GM20000 (cell line): ENCODE results near the gene ATP2B2.

Experiments used
- DNase-seq: peaks from one replicate; pipeline ENCODE4 v3.0.0; 2012; ENCODE audit warnings: low spot score
- TF ChIP-seq, protein P1 (sequence below): IDR thresholded peaks from 2 replicates; pipeline ENCODE4 v1.5.1; 2012; ENCODE audit warnings: mild to moderate bottlenecking, control low read depth; ENCODE audit errors: extremely low read depth, missing control alignments

ATP2B2 gene

DNA sequence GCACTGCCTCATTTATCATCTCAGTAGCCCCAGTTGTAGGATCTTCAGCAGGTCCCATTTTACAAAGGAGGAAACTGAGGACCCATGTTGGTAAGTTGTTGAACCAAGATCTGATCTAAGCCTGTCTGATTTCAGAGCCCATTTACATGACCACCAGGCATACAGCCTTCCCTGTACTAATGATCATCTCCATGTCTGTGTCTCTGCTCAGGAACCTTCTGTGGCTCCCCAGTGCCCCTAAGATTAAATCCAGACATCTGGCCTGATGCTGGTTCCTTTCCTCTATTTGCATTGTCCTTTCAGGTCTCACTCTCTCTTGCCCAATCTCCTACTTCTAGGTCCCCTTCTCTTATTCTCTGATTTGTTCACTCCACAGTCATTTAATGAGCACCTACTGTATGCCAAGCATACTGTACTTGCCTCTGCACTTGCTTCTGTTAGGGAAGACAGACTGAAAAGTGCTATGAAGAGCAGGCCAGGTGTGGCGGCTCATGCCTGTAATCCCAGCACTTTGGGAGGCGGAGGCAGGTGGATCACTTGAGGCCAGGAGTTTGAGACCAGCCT lies 32.4 kb downstream of the ATP2B2 start:
- TF ChIP-seq, protein P1, sequence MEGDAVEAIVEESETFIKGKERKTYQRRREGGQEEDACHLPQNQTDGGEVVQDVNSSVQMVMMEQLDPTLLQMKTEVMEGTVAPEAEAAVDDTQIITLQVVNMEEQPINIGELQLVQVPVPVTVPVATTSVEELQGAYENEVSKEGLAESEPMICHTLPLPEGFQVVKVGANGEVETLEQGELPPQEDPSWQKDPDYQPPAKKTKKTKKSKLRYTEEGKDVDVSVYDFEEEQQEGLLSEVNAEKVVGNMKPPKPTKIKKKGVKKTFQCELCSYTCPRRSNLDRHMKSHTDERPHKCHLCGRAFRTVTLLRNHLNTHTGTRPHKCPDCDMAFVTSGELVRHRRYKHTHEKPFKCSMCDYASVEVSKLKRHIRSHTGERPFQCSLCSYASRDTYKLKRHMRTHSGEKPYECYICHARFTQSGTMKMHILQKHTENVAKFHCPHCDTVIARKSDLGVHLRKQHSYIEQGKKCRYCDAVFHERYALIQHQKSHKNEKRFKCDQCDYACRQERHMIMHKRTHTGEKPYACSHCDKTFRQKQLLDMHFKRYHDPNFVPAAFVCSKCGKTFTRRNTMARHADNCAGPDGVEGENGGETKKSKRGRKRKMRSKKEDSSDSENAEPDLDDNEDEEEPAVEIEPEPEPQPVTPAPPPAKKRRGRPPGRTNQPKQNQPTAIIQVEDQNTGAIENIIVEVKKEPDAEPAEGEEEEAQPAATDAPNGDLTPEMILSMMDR: no peak
- DNase-seq: no peak

DNA sequence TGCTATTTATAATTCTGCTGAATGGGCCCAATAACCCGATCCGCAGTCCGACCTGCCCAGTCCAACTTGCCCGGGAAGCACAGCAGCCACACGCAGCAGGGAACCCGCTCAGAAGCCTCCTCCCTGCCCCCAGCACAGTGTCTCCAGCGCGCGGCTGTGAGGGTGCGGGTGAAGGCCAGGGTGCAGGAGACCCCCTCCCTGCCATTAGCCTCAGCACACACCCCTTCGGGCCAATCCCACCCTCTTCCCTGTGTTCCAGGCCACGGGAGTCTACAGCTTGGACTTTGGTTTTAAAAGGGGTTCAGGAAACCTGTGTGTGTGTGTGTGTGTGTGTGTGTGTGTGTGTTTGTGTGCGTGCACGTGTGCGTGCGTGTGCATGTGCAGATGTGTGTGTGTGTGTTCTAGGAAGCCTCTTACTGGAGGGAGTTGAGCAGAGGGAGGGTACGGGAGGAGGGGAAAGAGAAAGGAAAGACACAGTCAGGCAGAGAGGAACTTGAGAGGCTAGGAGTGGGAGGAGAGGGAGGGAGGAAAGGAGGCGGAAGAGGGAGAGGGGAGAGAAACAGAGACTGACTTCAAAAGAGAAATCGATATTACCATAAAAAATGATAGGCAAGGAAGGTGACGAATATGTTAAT lies 34.2 kb downstream of the ATP2B2 start:
- DNase-seq: no peak

DNA sequence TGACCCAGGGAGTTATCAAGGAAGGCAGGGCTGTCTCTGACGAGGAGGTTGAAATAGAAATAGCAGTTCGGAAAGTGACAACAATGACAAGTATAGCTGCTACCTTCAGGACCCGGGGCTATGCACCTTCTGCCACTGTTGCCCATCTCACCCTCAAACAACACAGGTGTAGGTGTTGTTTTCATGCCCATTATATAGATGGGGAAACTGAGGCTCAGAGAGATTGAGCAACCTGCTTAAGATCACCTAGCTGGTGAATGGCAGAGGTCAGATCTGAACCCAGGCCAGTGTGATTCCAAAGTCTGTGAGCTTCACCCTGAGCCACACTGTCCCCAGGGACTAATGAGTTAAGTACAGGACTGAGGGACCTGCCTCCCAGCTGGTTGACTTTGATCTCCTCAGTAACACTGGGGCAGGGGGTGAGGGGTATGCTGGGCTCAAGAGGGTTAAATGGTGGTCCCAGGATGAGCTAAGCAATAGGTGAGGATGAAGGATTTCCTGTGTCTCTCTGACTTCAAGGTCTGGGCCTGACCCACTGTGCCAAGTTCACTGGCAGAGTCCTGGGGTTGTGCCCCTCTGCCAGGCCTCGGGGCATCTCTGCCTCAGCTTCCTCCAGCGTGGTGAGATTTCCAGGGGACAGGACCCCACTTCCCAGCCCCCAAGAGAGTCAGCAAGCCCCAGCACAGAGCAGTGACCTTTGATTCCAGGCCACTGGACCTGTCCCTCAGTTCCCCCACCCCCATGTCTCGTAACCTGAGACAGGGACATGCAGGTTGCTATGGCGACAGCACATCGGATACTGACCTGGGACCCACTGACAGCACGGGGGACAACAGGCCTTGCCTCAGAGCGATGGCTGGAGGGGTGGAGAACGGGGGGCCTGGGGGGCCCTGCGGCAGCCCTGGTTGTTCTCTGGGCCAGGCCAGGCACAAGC lies 35.0 kb downstream of the ATP2B2 start:
- DNase-seq: no peak

More for the DNA sequence above, 34.2 kb downstream of the ATP2B2 start:
- TF ChIP-seq, protein P1: no peak

DNA sequence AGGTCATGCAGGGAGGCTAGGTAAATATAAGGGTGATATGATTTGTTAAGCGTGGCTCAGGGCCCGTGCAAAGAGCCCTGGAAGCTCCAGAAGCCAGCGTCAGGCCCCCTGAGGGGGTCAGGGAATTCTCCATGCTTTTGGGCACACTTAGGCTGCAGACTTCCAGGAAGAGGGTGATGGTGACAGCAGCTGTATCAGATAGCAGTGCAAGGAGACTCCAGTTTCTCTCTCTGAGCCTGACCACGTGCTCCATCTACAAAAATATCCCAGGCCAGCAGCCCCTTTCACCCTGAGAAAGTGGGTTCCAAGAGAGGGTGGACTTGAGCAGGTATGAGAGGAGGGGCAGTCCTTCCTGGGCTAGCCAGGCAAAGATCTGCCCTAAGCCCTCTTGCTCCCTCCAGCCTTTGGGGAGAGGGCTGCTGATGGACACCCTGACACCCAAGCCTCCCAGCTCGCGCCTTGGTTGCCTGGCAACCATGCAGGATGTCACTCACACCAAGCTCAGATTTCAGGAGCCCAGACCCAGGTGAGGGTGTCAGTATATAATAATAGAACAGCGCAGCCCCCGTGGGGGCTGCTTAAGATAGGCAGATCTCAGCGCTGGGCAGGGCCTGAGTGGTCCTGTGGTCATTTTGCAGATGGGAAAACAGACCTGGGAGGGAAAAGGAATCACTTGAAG lies 35.8 kb downstream of the ATP2B2 start:
- no peak for DNase-seq
- TF ChIP-seq, protein P1: no peak

More for the DNA sequence above, 35.0 kb downstream of the ATP2B2 start:
- TF ChIP-seq, protein P1: no peak

DNA sequence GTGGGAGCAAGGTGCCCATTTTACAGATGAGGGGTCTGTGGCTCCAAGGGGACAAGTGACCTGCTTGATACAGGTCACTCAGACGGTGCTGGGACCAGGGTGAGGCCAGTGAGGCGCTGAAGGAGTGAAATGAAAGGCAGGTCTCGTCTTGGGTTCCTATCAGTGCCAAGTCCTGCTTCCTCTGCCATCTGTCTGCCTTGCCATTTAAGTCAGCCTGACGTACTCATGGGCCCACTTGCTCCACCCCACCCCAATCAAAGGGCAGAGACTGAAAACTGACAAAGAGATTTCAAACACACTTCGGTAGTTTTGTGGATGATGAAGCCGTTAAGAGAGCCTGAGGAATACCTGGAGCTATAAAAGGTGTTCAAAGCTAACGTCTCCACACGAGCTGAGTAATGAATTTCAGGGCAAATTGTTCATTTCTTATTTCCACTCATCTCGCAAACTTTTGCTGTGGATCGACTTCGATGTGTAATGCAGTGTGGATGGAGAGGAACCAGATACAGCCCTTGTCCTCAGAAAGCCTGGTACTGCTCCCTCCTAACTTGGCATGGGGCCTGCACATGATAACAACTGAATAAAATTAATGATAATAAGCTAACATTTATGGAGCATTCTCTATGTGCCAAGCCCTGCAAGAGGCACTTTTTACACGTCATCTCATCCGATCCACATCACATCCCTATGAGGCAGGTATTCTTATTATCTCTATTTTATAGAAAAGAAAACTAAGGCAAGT lies 36.6 kb downstream of the ATP2B2 start:
- TF ChIP-seq, protein P1: no peak
- no peak for DNase-seq

DNA sequence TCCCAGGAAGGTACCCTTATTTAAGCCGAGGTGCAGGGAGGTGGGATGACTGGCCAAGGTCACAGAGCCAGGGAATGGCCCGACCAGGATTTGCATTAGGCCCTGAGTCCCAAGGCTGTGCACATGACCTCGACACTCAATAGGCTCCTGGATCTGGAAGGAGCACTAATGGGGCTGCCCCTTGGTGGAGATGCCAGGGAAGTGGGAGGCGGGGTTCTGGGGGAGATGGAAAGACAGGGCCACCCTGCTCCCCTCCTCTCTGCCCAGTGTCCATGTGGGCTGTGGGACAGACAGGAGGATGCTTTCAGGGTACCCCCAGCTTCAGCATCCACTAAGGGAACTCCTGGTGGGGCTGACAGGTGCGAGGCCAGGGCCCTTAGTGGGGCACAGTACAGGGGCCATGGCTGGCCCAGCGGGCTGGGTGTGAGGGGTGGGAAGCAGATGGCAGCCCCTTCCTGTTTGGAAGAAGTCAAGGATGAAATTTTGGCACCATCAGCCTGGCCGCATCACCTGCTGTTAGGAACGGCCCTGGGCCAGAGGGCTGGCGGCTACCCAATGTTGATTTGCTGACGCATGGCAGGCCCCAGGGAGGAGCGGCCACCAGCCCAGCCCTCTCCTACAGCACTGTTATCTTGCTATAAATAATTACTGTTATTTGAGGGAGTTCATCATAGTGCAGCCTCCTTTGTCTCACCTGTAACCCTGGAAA lies 37.3 kb downstream of the ATP2B2 start:
- DNase-seq: no peak
- TF ChIP-seq, protein P1: no peak
